HepG2 (cell line): ENCODE results near the gene FASTKD3. TPM values are rescaled to one million over a fixed set of nuclear protein-coding genes. Genes with fewer than 3 reads are reported as not detected.

ENCODE experiments used
- ATAC-seq: fragments of 200-7000 bp; cut with Tn5 transposase; 3 replicates; pipeline ENCODE4 v1.9.1; 2020; ENCODE audit warnings: mild to moderate bottlenecking, moderate library complexity
- BruUV-seq: library from RNA; stranded (reverse); fragments of 400-500 nt; replicated peaks from 2 replicates; lab custom pipeline; 2021; lab: Mats Ljungman, UMichigan
- CTCF ChIA-PET: fragments of 300-600 bp; formaldehyde crosslinking; extraction: SDS; loops from one replicate; lab custom pipeline; 2021; ENCODE audit warnings: low total read pairs, inconsistent platforms, low intra/inter-chr PET ratio; lab: Yijun Ruan, JAX
- POLR2A ChIA-PET: fragments of 350-600 bp; sonication (Branson Sonifier 250); formaldehyde crosslinking; loops from one replicate; lab custom pipeline; 2020; ENCODE audit warnings: antibody characterized with exemption, inconsistent platforms; lab: Yijun Ruan, JAX
- DNase-seq: peaks from one replicate; pipeline ENCODE4 v3.0.0-alpha.2; 2015; ENCODE audit warnings: low spot score
- FAIRE-seq: peaks from 3 replicates; lab custom pipeline; 2011; peaks lifted over from hg19 to GRCh38; lab: Jason Lieb, UNC
- H2AFZ ChIP-seq: one replicate; pipeline ENCODE4 v1.6.1; 2011; ENCODE audit warnings: low read length, inconsistent platforms
- H3K27ac ChIP-seq: fragments of 300-600 bp; 3 replicates; pipeline ENCODE4 v1.8.0; 2011; ENCODE audit warnings: mixed run types, mild to moderate bottlenecking, mixed read lengths, low read length, inconsistent platforms; ENCODE audit not compliant: insufficient read depth; ENCODE audit errors: extremely low read length
- H3K27me3 ChIP-seq, 2 experiments: fragments of 200-600 bp in 1 of 2; 2 replicates in 1 of 2; 3 replicates in 1 of 2; pipeline versions ENCODE4 v1.6.0 to v1.8.0; 2011; ENCODE audit warnings: low read length in 2 of 2, mild to moderate bottlenecking in 2 of 2, moderate library complexity in 2 of 2, inconsistent platforms in 1 of 2; ENCODE audit not compliant: insufficient read depth in 2 of 2, control insufficient read depth in 1 of 2
- H3K36me3 ChIP-seq, 2 experiments: fragments of 200-600 bp in 1 of 2; replicated peaks in 1 of 2; 2 replicates in 1 of 2; 3 replicates in 1 of 2; pipeline versions ENCODE4 v1.5.1 to v1.8.0; 2011; ENCODE audit warnings: low read length in 2 of 2, inconsistent platforms in 1 of 2; ENCODE audit not compliant: insufficient read depth in 2 of 2, control insufficient read depth in 1 of 2
- H3K4me1 ChIP-seq: 2 replicates; pipeline ENCODE4 v1.5.1; 2012; ENCODE audit warnings: low read length, inconsistent platforms; ENCODE audit not compliant: insufficient read depth
- H3K4me2 ChIP-seq: 2 replicates; pipeline ENCODE4 v1.6.0; 2011; ENCODE audit warnings: low read depth, low read length, inconsistent platforms
- H3K4me3 ChIP-seq, 3 experiments: fragments of 200-600 bp in 1 of 3; sonication (generic), shearing (Covaris generic) in 1 of 3; replicated peaks in 1 of 3; 2 replicates each; pipeline ENCODE4 v1.5.1; 2011 to 2016; ENCODE audit warnings: low read length in 3 of 3, inconsistent platforms in 2 of 3, low read depth in 2 of 3, mild to moderate bottlenecking in 2 of 3, control low read depth in 1 of 3, mixed read lengths in 1 of 3; ENCODE audit not compliant: insufficient read depth in 1 of 3
- H3K79me2 ChIP-seq: one replicate; pipeline ENCODE4 v1.6.1; 2011; ENCODE audit warnings: low read length, inconsistent platforms; ENCODE audit not compliant: insufficient read depth
- H3K9ac ChIP-seq: 2 replicates; pipeline ENCODE4 v1.6.0; 2011; ENCODE audit warnings: mild to moderate bottlenecking, low read depth, low read length, inconsistent platforms; ENCODE audit not compliant: insufficient read depth
- H3K9me3 ChIP-seq: 2 replicates; pipeline ENCODE4 v1.5.1; 2012; ENCODE audit warnings: mild to moderate bottlenecking, low read length
- H4K20me1 ChIP-seq: 2 replicates; pipeline ENCODE4 v1.6.0; 2011; ENCODE audit warnings: inconsistent platforms, mild to moderate bottlenecking, low read length, moderate library complexity; ENCODE audit not compliant: insufficient read depth
- ELF1 ChIP-seq: sonication (generic); formaldehyde crosslinking; IDR thresholded peaks from 2 replicates; pipeline ENCODE4 v1.4.0; 2020; ENCODE audit warnings: missing genetic modification reagents
- HMGXB4 ChIP-seq, 2 experiments: sonication (generic) in 1 of 2; formaldehyde crosslinking in 1 of 2; IDR thresholded peaks; 2 replicates each; pipeline versions ENCODE4 v1.4.0 to v1.6.1; 2018 to 2020; ENCODE audit warnings: missing genetic modification reagents in 2 of 2, borderline replicate concordance in 1 of 2, low read depth in 1 of 2, mild to moderate bottlenecking in 1 of 2, missing biosample characterization in 1 of 2
- HNF1A ChIP-seq, 2 experiments: sonication (generic) in 1 of 2; formaldehyde crosslinking in 1 of 2; IDR thresholded peaks; 2 replicates each; pipeline versions ENCODE4 v1.4.0 to v1.6.1; 2016 to 2020; ENCODE audit warnings: borderline replicate concordance in 1 of 2, low read depth in 1 of 2, mild to moderate bottlenecking in 1 of 2, missing genetic modification reagents in 1 of 2
- MEIS2 ChIP-seq: sonication (generic); formaldehyde crosslinking; IDR thresholded peaks from 2 replicates; pipeline ENCODE4 v1.9.0; 2021; ENCODE audit warnings: mild to moderate bottlenecking, missing genetic modification reagents
- NR1H2 ChIP-seq: sonication (generic); formaldehyde crosslinking; IDR thresholded peaks from 2 replicates; pipeline ENCODE4 v1.8.1; 2022; ENCODE audit warnings: low read depth, missing genetic modification reagents, borderline replicate concordance
- RNF219 ChIP-seq: sonication (generic); formaldehyde crosslinking; IDR thresholded peaks from 2 replicates; pipeline ENCODE4 v1.5.0; 2020; ENCODE audit warnings: mild to moderate bottlenecking, missing genetic modification reagents
- ZBTB38 ChIP-seq: sonication (generic); formaldehyde crosslinking; IDR thresholded peaks from 2 replicates; pipeline ENCODE4 v1.5.1; 2020; ENCODE audit warnings: mild to moderate bottlenecking, missing genetic modification reagents
- ZNF10 ChIP-seq: sonication (generic); formaldehyde crosslinking; IDR thresholded peaks from 2 replicates; pipeline ENCODE4 v1.4.0; 2020; ENCODE audit warnings: mild to moderate bottlenecking, low read depth, missing genetic modification reagents, borderline replicate concordance
- ZNF160 ChIP-seq: sonication (generic); formaldehyde crosslinking; IDR thresholded peaks from 2 replicates; pipeline ENCODE4 v1.8.0; 2022; ENCODE audit warnings: mild to moderate bottlenecking, inconsistent platforms, missing genetic modification reagents
- WGBS: methylation state at CpG from one replicate; pipeline ENCODE4 v1.1.6; 2017; ENCODE audit warnings: low lambda C conversion rate; 5-methylcytosine and 5-hydroxymethylcytosine counted together
- in situ Hi-C: cut with HindIII; loops from 2 replicates; pipeline ENCODE4 v1.10.0; 2017; ENCODE audit warnings: low pct_unique_long_range_greater_than_20kb; ENCODE audit not compliant: extremely low pct_ligation_motif_present
- intact Hi-C: fragments of 100-400 bp; cut with micrococcal nuclease; formaldehyde crosslinking; loops from one replicate; pipeline ENCODE4 v1.10.0; 2022; ENCODE audit not compliant: unreplicated experiment
- polyA plus RNA-seq, 8 experiments: library from polyadenylated mRNA; depleted of rRNA in 3 of 8; stranded (reverse) in 7 of 8; unstranded in 1 of 8; fragments of >200 nt; fragmentation: Illumina TruSeq in 4 of 8; extraction: Trizol in 4 of 8; gene quantifications; 2 replicates each; pipeline versions ENCODE4 v1.2.1 to v1.2.3, GENCODE V29; 2011 to 2016; ENCODE audit warnings: low read depth in 4 of 8, missing spikeins in 1 of 8, mixed read lengths in 1 of 8; ENCODE audit not compliant: insufficient read depth in 1 of 8
- total RNA-seq, 5 experiments: library from RNA; depleted of rRNA; stranded (reverse); fragments of >200 nt; fragmentation: Illumina TruSeq; extraction: Trizol; gene quantifications; 2 replicates each; pipeline ENCODE4 v1.2.3, GENCODE V29; 2016; ENCODE audit warnings: low read depth in 1 of 5

FASTKD3 gene
- total and polyA plus RNA-seq, 2 of the 13 experiments (the other 11 are each of a cell fraction or from before 2014, with no cell fraction given), result 6.9 to 17.8 TPM

GRCh38 chr5:7857361-7857760 lies 11.5 kb downstream of the FASTKD3 start:
- Histone ChIP-seq H3K9me3 (no peaks in the 10 kb centered on the region), H2AFZ (no peak overlapping the region), H3K79me2 (no peaks in the 10 kb centered on the region), H3K36me3 (peaks cover 6 to 19% of the 10 kb centered on the region in 2 experiments; a peak in 4 of 5 replicates), H3K27ac (no peak overlapping the region), H3K4me2 (no peak overlapping the region), H4K20me1 (no peaks in the 10 kb centered on the region), H3K4me3 (no peak overlapping the region), H3K9ac (no peak overlapping the region), H3K4me1 (peaks cover 3% of the 10 kb centered on the region), H3K27me3 (no peaks in the 10 kb centered on the region)
- ChIA-PET POLR2A (no interaction called here), CTCF (no interaction called here)
- ATAC-seq, result peak; percentile 32
- no peak for DNase-seq
- 81% methylated on average over 5 of the region's 5 CpGs for WGBS
- intact Hi-C loops, result loop anchor here (5.0 kb wide), 1 partner anchor 265 kb away; no protein-coding TSS in a partner anchor
- BruUV-seq, result no TSS peak
- in situ Hi-C loops, result no loop called here
- TF ChIP-seq NR1H2 (CRISPR knock-in tag) (no peak), RNF219 (CRISPR knock-in tag) (no peak), MEIS2 (CRISPR knock-in tag) (no peak), ZBTB38 (CRISPR knock-in tag) (no peak), HNF1A (IDR thresholded peaks at IDR 0.05; ENCODE audit: low read depth) (no peak), HNF1A (CRISPR knock-in tag; IDR thresholded peaks at IDR 0.05; ENCODE audit: borderline replicate concordance) (no peak), ZNF160 (no peak), ELF1 (CRISPR knock-in tag) (no peak), ZNF10 (CRISPR knock-in tag) (no peak), HMGXB4 (CRISPR knock-in tag; IDR thresholded peaks at IDR 0.05; ENCODE audit: borderline replicate concordance in 1 of 2, low read depth in 1 of 2) (no peak)
- FAIRE-seq, result no peak
